Heart left ventricle (tissue), 13 donors: ENCODE results near the gene RXRA.

ENCODE experiments used
- POLR2A ChIP-seq, 2 donors: fragments of 450-650 bp; IDR thresholded peaks; one replicate each; pipeline ENCODE4 v1.6.1; 2017; ENCODE audit warnings: antibody characterized with exemption in 2 of 2, mild to moderate bottlenecking in 2 of 2, moderate library complexity in 2 of 2
- TF ChIP-seq, protein P1 (sequence below), 12 donors: fragments of 200-600 bp; sonication (generic) in 4 of 12; IDR thresholded peaks; one replicate each; pipeline versions ENCODE4 v1.5.0 to v1.8.0; 2018 to 2022; ENCODE audit warnings: antibody characterized with exemption in 12 of 12, mild to moderate bottlenecking in 5 of 12
- donor health status: ischemic (EF 13 %, LVEDD 7.1; RV severe dilation, severe dysfunction).
- donor health status: DM: no; HTN: yes; CAD: no.
- donor health status: DM: no; HTN: no; CAD: no.
- donor health status: ischemic (EF 25% LVEDD 6.9; RV normal size, moderate dysfunction).
- donor health status: ischemic (EF 25% LVEDD 5.7; RV mildly dilated, moderate dysfunction).
- donor health status: ischemic (EF 35%, LVEDD 5.7; RV mildly dilated, moderate dysfunction).
- donor health status: nonischemic (EF 11% LVEDD 7.7; RV severe dilation, severe dysfunction).
- donor health status: DM: yes; HTN: yes; CAD: no.
- donor health status: PGD.
- donor health status: ischemic (EF 29% LVEDD 5.4; RV normal size, mild dysfunction).
- donor health status: nonischemic (EF 23%, LVEDD 6.1; RV moderate dilation, normal function).

DNA sequence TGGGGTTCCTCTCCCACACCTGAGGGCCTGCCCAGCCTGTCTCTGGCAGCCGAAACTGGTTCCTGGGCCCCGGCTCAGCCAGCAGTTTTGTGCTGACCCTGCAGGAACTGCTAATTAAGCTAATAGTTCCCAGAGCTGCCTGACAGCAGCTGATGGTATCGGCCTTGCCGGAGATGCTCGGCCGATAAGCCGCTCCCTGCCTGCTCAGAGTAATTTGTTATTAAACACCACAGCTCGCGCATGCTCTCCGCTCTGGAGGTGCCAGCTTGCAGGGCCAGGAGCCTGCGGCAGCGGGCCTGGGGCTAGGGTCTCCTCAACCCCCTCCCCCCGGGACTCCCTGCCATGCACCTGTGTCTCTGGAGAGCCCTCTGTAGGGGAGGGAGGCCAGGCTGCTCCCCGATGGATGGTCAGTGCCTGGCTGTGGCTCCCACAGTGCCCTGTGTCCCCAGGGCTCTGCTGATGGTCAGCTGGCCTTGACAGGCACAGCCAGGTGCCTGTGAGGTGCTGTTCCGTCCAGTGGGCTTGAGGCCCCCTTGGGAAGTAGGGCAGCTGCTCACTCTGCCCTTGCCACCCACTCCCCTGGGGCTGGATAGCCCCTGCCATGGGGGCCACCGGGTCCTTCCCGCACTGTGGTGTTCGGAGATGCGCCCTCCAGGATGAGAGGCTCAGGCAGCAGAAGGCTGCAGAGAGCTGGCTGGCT, 41.7 kb downstream of the RXRA start:
- TF ChIP-seq, protein P1, sequence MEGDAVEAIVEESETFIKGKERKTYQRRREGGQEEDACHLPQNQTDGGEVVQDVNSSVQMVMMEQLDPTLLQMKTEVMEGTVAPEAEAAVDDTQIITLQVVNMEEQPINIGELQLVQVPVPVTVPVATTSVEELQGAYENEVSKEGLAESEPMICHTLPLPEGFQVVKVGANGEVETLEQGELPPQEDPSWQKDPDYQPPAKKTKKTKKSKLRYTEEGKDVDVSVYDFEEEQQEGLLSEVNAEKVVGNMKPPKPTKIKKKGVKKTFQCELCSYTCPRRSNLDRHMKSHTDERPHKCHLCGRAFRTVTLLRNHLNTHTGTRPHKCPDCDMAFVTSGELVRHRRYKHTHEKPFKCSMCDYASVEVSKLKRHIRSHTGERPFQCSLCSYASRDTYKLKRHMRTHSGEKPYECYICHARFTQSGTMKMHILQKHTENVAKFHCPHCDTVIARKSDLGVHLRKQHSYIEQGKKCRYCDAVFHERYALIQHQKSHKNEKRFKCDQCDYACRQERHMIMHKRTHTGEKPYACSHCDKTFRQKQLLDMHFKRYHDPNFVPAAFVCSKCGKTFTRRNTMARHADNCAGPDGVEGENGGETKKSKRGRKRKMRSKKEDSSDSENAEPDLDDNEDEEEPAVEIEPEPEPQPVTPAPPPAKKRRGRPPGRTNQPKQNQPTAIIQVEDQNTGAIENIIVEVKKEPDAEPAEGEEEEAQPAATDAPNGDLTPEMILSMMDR (IDR thresholded peaks at IDR 0.05): no peak
- no peak for TF ChIP-seq POLR2A (IDR thresholded peaks at IDR 0.05)
